Activated CD8-positive, alpha-beta memory T cell treated with anti-CD3 and anti-CD28 coated beads, Interleukin-2, amount 50 U/mL, for 1 hour (primary cell): ENCODE measurements around the gene RCOR3.
"Not testable (repeated sequence)": the region's sequence is repeated elsewhere in the genome, so short reads cannot be mapped to it uniquely, and the experiment has no call there.

ENCODE experiments used
- DNase-seq: peaks from one replicate; pipeline ENCODE4 v3.0.0-alpha.2; 2020; ENCODE audit errors: extremely low read depth

Gene RCOR3

DNA sequence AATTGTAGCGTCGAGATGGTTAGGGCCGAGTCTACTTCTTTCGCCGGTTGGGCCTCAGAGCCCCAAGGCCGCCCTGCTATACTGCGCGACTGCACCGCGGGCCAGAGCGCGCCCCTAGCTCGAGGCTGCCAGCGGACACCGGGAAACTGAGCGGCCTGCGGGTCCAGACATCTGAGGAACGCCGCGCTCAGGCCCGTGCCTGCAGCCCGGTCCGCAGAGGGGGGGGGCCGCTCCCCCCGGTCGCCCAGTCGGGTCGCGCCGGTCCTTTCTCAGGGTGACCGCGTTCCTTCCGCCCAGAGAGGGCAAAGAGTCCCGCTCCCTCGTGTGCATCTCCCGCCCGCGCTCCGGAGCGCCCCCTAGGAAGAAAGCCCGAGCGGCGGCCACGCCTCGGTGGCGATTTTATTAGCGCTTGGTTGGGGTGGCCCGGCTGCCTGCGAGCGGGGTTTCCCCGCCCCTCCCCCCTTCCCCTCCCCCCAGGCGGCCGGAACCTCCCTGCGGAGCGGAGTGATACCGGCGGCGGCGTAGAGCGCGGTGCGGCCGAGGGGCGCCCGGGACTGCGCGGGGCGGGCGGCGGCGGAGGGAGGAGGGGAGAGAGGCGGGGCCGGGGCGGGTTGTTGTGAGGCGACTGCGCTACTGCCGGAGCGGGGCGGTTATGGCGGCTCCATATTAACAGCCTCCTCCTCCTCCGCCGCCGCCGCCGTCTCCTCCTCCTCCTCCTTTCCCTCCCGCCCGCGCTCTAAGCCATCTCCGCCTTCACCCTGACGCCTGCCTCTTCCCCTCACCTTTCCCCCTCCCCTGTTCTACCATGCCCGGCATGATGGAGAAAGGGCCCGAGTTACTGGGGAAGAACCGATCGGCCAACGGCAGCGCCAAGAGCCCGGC lies at the start of gene RCOR3:
Gene RCOR3, plus strand, starts transcription at position 611 of the 882 bp plus-strand sequence. Its CDS starts 195 bp downstream, at position 806.
- DNase-seq = peak; percentile 79

DNA sequence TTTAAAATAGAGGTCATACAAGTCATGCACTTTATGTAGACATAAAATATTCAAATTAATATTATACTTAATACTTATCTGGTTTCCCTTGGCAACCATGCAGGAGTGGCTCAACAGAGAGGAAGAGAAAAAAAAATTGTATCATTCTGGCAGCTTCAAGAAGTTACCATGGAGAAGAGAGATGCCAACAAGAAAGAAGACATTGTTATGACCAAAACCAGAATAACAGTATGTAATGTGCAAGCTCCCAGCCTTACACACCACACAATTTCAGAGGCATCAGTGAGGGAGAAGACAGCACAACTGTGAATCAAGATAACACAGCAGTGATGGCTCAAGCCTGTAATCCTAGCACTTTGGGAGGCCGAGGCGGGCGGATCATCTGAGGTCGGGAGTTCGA lies 49.1 kb upstream of the RCOR3 start:
- DNase-seq = no peak

DNA sequence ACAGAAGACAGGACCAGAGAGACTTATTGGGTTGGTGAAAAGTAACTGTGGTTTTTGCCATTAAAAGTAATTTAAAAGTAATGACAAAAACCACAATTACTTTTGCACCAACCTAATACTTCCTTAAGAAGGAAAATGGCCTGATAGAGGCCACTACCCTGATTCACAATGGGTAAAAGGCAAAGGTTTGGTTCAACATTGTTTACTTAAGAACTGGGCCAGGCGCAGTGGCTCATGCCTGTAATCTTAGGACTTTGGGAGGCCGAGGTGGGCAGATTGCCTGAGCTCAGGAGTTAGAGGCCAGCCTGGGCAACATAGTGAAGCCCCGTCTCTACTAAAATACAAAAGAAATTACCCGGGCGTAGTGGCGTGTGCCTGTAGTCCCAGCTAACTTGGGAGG lies 48.2 kb upstream of the RCOR3 start:
- no peak for DNase-seq

DNA sequence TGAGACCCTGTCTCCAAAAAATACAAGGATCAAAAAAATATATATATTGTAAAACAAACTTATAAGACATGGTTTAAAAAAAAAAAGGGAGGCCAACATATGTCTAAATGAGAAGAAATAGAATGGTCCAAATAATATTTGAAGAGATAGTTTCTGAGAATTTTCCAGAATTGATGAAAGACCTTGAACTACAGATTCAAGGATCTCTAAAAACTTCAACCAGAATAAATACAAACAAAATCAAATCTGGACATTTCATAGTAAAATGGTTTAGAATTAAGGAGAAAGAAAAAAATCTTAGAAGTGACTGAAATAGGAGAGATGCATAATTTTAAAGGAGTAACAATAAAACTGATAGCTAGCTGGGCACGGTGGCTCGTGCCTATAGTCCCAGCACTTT lies 45.5 kb upstream of the RCOR3 start:
- no peak for DNase-seq

DNA sequence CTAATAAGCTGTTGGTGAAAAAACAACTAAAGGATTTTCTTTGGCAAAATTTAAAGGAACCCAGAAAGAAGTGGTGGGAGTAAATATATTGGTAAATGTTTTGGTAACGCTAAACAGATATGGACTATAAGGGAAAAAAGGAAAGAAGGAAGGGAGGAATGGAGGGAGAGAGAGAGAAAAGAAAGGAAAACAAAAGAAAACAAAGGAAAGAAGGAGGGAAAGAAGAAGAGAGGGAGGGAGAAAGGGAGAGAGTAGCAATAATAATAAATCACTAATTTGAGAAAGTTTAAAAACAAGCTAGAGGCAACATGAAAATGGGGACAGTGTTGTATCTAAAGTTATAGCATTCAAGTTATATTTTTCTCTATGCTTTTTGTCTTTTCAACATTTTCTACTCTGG lies 43.6 kb upstream of the RCOR3 start:
- no peak for DNase-seq

DNA sequence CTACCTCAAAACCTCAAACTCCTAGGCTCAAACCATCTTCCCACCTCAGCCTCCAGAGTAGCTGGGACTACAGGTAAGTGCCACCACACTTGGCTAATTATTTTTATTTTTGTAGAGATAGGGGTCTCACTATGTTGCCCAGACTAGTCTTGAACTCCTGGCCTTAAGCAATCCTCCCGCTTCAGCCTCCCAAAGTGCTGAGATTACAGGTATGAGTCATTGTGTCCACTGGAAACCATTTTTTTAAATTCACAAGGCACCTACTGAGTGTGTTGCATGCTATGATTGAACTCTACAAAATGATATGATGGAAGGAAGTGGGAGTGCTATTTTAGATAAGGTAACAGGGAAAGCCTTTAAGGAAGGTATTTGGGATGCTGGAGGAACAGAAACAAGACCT lies 41.8 kb upstream of the RCOR3 start:
- no peak for DNase-seq

DNA sequence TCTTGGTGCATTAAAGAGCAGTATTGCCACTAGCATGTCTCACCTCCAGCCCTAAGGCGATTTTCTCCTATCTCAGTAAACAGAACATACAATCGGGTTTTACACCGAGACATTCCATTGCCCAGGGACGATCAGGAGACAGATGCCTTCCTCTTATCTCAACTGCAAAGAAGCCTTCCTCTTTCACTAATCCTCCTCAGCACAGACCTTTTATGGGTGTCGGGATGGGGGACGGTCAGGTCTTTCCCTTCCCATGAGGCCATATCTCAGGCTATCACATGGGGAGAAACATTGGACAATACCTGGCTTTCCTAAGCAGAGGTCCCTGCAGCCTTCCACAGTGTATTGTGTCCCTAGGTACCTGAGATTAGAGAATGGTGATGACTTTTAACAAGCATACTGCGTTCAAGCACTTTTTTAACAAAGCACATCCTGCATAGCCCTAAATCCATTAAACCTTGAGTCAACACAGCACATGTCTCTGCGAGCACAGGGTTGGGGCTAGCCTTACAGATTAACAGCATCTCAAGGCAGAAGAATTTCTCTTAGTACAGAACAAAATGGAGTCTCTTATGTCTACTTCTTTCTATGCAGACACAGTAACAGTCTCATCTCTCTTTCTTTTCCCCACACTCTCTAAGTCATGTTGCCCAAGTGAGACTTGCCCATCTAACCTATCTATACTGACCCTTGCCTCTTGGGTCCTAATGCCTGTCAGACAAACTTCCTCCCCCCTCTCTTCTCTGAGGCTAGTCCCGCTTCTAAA lies 36.5 kb upstream of the RCOR3 start:
- DNase-seq = not testable (repeated sequence)

DNA sequence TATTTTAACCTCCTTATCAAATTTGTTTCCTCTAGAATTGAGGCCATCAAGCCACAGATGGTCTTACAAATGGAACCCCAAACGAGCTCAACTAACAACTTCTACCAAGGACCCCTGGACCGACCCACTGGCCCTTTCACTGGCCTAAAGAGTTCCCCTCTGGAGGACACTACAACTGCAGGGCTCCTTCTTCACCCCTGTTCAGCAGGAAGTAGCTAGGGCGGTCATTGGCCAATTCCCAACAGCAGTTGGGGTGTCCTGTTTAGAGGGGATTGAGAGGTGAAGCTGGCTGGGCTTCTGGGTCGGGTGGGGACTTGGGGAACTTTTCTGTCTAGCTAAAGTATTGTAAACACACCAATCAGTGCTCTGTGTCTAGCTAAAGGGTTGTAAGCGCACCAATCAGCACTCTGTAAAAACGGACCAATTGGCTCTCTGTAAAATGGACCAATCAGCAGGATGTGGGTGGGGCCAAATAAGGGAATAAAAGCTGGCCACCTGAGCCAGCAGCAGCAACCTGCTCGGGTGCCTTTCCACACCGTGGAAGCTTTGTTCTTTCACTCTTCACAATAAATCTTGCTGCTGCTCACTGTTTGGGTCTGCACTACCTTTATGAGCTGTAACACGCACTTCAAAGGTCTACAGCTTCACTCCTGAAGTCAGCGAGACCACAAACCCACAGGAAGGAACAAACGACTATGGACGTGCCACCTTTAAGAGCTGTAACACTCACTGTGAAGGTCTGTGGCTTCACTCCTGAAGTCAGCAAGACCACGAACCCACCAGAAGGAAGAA lies 30.4 kb upstream of the RCOR3 start:
- DNase-seq = peak; percentile 26

DNA sequence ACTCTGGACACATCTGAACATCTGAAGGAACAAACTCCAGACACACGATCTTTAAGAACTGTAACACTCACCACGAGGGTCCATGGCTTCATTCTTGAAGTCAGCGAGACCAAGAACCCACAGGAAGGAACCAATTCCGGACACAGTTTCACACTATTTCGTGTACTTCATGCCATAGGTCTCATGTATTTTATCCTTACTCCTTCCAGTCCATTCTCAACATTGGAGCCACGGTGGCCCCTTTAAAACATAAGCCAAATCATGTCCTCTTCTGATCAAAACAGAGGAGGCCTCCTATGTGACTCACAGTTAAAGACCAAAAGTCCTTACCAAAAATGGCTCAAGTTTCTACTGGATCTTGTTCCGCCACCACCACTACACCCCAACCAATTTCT lies 29.8 kb upstream of the RCOR3 start:
- no peak for DNase-seq

DNA sequence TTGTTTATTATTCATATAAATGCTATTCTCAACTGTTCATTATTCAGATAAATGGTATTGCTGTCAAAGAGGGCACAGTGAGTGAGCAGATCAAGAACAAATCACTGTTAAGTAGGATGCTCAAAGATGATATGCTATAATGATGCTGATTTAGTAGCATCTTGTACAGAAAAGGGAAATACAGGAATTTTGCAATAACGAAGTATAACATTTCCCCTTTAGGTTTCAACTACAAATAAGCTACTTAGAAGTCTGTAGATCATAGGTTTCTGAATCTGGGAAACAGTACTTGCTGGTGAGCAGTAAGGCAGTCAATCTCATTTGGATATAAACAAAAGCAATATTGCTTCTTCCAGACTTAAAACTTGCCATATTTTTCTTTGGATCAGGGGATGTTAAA lies 27.3 kb upstream of the RCOR3 start:
- DNase-seq = no peak

DNA sequence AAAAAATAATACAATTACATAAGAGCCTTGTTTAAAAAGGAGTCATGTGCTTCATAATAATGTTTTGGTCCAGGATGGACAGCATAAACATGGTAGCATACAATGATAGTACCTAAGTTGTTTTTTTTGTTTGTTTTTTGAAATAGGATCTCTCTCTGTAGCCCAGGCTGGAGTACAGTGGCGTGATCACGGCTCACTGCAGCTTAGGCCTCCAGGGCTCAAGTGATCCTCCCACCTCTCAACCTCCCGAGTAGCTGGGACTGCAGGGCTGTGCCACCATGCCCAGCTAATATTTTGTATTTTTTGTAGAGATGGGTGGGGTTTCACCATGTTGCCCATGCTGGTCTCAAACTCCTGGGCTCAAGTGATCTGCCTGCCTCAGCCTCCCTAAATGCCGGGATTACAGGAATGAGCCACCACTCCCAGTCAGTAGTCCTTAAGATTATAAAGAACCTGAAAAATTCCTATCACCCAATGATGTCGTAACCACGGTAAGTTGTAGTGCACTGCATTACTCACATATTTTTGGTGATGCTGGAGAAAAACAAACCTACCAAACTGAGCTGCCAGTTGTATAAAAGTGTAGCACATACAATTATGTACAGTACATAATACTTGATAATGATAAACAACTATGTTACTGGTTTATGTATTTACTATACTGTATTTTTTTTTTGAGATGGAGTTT lies 22.4 kb upstream of the RCOR3 start:
- no peak for DNase-seq

DNA sequence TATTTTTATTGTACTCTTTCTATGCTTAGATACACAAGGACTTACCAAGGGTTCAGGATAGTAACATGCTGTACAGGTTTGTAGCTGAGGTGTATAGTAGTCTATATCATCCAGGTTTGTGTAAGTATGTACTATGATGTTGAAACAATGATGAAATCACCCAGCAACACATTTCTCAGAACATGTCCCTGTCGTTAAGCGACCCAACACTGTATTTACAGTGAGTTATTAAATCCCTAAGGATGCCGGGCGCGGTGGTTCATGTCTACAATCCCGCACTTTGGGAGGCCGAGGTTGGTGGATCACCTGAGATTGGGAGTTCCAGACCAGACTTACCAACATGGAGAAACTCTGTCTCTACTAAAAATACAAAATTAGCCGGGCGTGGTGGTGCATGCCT lies 21.6 kb upstream of the RCOR3 start:
- no peak for DNase-seq

DNA sequence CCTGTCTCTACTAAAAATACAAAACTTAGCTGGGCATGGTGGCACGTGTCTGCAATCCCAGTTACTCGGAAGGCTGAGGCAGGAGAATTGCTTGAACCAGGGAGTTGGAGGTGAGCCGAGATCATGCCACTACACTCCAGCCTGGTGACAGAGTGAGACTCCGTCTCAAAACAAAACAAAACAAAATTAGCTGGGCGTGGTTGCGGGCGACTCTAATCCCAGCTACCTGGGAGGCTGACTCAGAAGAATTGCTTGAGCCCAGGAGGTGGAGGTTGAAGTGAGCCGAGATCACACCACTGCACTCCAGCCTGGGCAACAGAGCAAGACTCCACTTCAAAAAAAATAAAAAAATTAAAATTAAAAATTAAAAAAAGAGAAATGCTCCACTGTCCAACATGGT lies 18.6 kb upstream of the RCOR3 start:
- DNase-seq = not testable (repeated sequence)

DNA sequence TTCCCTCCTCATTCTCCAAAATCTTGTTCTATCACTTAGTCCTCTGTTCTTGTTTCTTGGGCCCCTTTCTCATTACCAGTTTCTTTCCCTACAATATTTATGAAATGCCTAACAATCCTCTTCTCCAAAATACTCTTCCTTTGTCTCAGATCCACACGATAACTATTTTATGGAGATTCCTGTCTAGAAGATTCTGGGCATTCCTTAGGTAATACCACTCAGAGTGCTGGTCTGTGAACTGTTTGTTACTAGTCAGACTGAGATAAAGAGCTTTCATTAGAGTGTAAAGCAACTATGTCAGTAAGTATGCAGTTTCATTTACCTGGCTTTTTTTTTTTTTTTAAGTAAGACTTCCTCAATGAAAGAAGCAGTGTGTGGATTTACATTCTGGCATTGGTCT lies 18.1 kb upstream of the RCOR3 start:
- DNase-seq = no peak

DNA sequence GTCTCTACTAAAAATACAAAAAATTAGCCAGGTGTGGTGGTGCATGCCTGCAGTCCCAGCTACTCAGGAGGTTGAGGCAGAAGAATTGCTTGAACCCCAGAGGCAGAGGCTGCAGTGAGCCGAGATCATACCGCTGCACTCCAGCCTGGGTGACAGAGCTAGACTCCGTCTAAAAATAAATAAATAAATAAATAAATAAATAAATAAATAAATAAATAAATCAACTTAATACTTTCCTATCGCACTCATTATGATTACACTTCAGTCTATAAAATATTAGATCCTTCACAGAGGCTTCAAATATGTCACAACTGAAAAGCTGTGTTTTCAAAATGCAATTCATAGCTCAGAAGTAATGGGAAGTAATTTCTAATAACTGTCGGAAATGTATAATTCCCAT lies 15.5 kb upstream of the RCOR3 start:
- not testable (repeated sequence) for DNase-seq

DNA sequence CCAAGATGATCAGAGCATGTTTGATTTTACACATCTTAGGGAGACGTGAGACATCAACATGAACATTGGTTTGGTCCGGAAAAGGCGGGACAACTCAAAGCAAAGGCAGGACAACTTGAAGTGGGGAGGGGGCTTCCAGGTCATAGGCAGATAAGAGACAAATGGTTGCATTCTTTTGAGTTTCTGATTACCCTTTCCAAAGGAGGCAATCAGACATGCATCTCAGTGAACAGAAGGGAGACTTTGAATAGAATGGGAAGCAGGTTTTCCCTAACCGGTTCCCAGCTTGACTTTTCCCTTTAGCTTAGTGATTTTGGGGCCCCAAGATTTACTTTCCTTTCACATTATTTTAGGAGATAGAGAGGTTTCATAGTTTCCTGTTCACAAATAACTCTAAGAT lies 12.6 kb upstream of the RCOR3 start:
- not testable (repeated sequence) for DNase-seq

DNA sequence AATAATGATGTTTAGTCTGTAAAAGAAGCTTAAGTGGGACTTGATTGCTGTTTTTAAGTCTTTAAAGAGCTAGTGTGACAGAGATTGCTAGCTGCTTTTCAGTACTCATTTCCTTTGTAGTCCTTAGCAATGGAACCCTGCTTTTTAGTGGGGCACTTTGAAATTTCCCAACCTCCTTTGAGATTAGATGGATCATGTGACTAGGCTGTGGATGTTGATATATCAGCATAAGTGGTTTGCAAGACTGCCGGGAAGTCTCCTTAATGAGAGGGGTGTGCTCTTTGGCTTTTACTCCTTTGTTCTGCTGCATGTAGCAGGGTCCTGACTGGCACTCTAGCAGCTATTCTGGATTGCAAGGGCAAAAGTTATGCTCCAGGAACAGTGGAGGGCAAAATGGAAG lies 11.2 kb upstream of the RCOR3 start:
- no peak for DNase-seq

DNA sequence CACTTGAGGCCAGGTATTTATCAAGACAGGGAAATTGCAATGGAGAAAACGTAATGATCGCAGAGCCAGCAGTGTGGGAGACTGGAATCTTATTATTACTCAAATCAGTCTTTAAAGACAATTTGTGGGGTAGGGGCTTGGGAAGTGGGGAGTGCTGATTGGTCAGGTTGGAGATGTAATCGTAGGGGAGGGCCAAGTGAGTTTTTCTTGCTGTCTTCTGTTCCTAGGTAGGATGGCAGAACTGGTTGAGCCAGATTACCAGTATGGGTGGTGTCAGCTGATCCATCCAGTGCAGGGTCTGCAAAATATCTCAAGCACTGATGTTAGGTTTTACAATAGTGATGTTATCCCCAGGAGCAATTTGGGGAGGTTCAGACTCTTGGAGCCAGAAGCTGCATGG lies 9.6 kb upstream of the RCOR3 start:
- DNase-seq = not testable (repeated sequence)

DNA sequence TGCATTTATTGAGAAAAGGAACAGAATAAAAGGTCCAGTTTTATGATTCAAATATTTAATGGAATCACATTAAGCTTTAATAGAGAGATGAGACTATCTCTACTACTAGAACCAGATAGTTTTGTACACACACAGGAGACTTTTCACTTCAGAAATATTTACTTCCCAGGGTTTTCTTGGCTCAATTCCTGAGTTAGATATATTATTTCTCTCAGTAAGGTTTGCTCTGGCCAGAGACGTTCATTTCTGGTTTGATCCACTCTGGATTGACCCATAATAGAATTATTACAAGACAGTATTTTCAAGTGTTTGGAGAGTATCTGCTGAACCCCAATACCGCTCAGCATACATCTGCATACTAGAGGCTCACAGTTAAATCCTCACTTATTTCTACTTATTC lies 1.3 kb upstream of the RCOR3 start:
- no peak for DNase-seq

DNA sequence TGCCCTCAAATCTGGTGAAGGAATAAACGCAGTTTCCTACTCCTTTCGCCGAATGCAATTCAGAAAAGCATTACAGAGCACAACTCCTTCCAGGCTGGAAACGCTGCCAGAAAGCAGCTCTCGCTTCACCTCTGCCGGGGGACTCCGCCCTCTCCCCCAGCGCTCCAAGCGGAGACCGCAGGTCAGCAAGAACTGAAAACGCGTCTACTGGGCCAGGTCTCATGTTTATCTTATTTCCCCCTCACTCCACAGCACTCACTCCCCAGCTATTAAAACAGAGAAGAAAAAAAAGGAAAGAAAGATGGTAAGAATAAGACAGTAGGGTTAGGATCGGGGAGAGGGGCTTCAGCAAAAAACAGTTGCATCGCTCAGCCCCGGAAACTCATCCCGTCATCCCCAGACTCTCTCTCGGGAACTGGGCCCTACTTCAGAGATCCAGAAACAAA lies 833 bp upstream of the RCOR3 start:
- peak; percentile 18 for DNase-seq

DNA sequence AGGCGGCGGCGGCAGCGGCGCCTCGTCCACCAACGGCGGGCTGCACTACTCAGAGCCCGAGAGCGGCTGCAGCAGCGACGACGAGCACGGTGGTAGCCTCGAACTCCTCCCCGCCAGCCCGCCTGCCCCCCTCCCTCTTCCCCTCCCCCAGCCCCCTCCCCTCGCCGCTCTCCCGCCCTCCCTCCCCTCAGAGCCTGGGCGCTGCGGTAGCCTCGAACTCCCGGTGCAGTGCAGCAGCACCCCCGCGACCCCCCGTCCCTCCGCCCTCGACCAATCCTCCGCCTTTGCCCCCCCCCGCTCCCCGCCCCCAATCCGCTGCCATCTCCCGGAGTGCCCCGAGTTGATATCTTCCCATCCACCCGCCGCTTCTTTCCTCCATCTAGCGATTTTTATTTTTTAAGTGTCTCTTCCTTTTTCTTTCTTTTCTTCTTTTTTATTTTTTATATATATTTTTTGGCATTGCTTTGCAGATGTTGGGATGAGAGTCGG lies 516 bp downstream of the RCOR3 start:
- DNase-seq = peak; percentile 10
